ENCODE measurements around the gene EGFL7.

Gene EGFL7

DNA sequence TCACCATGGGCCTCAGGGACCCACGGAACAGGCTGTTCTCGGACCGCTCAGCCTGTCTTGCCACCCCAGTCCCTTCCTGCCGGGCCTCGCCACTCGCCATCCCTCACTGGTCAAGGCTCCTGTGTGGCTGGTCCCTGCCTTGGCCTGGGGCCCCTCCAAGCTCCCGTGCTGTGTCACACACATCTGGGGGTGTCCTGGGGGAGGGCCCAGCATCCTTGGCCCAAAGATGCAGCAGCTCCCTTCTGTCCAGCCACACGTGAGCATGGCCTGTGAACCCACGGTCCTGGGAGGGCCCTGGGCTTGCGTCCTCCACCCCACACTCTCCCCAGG lies 425 bp upstream of the EGFL7 start:
- peak; percentile 51 for DNase-seq

DNA sequence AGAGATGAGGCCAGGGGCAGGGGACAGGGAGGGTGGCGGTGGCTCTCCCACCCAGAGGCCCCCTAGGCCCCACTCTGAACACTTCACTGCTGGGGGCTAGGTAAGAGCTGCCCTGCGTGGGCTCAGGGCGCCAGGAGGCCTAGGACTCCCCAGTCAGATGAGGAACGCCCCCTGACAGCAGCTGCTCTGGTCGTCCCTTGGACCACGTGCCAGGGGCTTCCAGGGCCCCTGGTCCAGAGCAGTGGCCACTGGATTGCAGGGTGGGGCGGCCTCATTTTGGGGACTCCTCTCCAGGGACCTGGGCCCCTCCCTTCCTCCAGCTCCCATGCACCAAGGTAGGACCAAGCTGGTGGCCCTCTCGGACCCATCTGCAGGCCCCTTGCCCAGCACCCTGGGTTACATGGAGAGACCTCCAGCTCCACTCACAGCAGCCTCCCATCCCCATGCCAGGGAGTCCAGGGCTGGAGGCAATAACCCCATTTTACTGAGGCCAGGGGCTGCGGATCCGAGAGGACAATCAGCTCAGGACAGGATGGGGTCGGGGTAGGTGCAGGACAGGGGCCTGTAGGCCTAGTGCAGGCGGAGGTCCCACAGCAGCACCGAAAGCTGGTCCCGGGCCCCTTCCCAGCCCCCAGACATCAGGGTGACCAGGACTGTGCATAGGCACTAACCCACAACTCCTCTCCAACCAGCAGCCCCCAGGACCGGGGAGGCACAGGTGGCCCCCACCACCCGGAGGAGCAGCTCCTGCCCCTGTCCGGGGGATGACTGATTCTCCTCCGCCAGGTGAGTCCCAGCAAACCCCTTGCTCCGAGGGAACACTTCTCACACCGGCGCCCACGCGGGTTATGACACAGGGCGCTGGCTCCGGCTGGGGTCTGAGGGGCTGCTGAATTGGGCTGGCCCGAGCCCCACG lies 1.5 kb downstream of the EGFL7 start:
- DNase-seq = peak; percentile 68

DNA sequence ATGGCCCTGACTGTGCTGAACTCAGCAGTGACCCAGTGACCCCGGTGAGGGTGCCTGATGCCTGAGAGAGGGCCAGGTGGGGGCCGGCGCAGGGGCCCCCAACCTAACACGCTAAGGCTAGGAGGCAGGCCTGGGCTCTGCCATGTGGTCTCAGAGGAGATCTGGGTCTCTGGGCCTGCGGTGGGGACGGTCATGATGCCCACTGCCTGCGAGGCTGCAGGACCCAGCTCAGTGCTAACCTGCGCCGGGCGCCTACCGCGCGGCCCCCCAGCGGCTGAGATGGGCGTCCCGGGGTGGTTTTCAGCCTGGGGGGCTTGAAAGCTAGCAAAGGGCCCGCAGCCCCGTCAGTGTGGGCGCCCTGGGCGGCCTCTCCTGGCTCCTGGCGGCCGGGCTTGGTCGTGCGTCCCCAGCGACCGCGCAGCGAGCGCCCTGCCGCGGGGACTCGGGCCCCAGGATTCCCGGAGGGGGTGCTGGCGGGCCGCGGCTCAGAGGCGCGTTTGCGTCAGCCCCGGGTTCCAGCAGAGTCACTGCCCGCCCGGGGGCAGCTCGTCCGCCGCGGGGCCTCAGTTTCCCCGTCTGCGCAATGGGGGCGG lies 2.5 kb downstream of the EGFL7 start:
- peak; percentile 96 for DNase-seq

GRCh38 chr9:136665704-136666371 lies 3.1 kb downstream of the EGFL7 start:
- DNase-seq = peak; percentile 95

DNA sequence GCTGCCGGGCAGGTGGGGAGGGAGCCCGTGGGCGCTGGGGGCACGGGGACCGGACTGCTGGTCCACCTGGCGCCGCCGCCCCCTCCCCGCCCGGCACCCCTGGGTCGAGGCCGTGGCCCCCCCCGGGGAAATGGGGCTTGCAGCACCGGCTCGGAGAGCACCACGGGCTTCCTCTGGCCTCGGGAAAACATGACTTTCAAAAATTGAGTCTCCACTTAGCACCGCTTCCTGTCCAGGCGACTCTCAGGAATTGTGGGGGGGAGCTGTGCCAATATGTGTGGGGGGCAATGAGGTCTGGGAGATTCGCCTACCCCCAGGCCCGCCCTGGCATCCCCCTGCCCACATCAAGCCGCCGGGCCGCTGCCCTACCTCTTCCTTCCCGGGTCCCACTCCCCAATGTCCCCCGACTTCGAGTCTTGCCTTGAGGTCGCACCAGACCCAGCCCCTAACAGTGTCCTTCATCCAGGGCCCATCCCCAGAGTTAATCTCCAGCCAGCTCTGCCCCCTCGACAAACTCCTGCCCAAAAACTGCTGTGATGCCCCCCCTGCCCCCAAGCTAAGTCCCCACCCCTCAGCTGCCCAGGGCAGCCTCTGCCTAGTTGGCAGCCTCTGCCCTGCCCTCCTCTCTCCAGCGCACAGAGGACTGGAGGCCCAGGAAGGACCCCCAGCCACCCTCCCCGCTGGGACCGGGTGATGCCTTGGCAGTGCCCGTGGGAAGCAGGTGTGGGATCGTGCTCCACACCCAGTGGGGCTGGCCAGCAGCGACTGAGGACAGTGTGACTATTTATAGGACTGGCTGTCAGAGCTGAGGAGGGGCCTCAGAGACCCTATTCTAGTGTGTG lies 3.9 kb downstream of the EGFL7 start:
- DNase-seq = peak; percentile 90

DNA sequence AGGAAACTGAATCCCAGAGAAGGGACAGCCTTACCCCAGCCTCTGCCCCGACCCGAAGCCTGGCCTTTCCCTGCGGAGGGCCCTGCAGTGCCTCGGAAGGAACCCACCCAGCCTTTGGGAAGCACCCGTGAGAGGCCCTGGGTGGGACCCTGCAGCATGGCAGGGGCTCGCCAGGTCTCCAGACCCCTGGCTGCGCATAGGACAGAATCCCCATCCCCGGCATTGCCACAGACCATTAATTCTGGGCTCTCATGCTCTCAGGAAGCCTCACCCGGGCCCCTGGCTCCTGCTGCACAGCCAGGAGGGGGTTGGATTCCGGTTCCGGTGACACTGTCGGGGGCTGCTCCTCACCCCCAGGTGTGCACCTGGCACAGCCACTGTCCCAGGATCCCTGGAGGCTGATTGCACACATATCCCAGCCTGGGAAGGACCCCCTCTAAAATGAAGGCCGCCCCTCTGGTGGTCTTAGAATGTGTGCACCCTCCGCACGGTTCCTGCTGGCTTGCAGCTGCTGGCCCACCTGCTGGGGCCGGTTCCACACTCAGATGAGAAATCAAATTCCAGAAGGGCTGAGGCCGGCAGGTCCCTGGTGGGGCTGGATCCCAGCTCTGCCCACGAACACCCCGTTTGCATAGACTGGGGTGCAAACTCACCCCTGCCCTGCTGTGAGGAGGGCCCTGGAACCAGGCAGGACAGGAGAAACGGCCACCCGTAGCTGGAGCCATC lies 4.7 kb downstream of the EGFL7 start:
- no peak for DNase-seq

DNA sequence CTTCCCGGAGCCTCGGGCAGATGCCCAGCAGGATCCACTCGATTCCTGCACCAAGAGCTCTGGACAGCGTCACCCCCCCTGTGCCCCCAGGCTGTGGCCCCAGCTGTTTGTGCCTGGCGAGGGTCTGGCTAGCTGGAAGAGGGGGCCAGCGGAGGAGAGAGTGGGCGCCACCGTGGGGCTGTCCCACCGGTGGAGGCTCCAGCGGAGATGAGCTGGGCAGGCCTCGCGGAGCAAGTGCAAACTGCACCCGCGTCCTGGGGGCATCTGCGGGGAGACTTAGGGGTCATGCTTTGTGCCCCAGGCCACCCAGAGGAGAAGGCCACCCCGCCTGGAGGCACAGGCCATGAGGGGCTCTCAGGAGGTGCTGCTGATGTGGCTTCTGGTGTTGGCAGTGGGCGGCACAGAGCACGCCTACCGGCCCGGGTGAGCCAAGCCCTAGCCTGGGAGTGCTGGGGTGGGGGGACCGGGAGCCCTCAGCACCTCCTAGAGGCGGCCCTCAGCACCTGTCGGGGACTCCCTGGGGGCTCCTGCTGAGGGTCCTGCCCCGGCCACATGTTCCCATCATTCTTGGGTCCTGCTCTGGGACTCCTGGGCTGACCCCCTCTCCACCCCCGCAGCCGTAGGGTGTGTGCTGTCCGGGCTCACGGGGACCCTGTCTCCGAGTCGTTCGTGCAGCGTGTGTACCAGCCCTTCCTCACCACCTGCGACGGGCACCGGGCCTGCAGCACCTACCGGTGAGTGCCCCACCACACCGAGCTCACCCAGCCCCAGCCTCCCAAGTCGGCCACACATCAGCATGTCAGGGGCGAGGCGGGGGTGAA lies 5.4 kb downstream of the EGFL7 start:
- DNase-seq = peak; percentile 89

DNA sequence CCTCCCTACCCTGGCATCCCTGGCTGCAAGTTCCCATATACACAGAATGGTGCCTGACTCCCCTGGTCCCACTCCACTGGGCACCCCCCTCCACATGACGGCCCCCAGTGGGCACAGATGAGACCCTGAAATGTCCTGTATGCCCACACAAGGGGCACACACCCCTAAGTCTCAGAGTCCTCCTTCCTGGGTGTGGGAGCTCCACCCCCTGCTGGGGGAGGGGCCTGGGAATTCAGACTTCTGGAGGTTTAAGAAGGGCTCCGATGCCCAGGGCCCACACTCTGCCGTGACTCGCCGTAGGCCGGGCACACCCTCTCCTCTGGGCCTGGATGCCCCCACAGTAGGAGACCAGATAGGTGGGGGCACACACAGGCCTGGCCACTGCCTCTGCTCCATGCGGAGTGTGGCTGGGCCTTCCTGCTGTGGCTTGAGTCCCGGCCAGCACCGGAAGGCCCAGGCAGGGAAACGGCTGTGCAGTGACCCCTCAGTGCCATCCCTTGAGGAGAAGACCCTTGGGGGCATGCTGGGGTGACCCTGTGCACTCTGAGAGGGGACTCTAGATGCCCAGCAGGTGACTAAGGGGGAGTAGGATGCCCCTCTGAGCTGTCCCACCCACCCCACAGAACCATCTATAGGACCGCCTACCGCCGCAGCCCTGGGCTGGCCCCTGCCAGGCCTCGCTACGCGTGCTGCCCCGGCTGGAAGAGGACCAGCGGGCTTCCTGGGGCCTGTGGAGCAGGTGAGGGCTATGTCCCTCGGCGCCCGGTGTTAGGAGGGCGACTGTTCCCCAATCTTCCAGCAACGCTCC lies 6.5 kb downstream of the EGFL7 start:
- peak; percentile 86 for DNase-seq

- no peak for DNase-seq
Measured at GRCh38 chr9:136669791-136670464, 7.2 kb downstream of the EGFL7 start.

GRCh38 chr9:136670576-136671253 lies 8.0 kb downstream of the EGFL7 start:
- no peak for DNase-seq

DNA sequence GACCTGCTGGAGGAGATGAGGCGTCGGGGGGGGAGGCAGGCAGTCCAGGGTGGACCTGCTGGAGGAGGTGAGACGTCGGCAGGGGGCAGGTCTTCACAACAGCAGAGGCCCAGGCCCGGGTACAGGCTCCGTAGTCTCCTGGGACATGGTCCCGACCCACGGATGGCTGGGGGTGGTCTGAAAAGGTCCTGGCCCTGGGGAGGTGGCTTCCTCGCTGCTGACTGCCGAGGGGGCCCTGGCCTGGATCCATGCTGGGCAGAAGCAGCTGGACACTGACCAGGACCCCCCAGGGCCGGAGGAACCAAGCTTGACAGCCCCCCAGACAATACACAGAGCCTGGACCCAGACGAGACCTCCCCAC lies 8.5 kb downstream of the EGFL7 start:
- no peak for DNase-seq

GRCh38 chr9:136671646-136672430 lies 9.1 kb downstream of the EGFL7 start:
- peak; percentile 96 for DNase-seq

- DNase-seq = no peak
Measured at GRCh38 chr9:136672431-136673087, 9.8 kb downstream of the EGFL7 start.

DNA sequence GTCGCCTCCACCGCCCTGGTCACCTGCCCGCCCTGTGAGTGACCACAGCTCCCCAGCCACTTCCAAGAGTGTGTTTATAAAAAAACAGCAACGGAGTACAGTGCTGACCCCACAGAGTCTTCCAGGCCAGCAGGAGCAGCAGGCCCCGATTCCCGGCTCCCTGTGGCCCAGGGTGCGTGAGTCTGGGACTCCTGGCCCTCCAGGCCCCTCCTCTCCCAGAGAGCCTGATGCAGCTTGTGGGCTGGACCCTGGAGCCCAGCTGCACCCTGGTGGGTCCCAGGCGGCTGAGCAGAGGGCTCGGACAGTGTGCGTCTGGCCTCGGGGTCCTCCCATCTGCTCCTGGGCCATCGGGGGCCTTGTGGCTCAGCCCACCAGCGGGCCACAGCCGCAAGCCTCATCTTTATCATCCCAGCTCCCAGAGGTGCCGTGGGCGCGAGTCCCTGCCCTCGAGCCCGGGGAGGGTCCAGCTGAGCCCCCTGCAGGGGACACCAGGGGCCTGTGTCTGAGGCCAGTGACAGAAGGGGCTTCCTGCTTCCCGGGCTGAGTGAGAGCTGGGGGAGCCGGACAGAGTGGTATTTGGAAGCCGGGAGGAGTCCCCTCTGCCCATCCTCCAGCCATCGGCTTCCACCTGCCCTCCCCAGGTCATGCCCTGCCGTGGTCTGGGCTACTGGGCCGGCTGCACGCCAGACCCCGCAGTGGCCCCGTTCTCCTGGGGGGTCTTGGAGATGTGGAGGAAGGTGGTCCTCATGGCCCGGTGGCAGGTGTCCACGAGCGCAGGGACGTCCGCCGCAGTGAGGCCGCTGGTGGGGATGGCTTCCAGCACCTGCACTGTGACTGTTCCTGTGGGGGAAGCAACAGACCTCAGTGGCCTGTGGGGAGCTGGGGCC lies 10.6 kb downstream of the EGFL7 start:
- no peak for DNase-seq

- DNase-seq = no peak
Measured at GRCh38 chr9:136673975-136674785, 11.5 kb downstream of the EGFL7 start.

- no peak for DNase-seq
Measured at GRCh38 chr9:136674786-136675349, 12.2 kb downstream of the EGFL7 start.
